ENCODE results near the gene TIGD4.

GRCh38 chr4:152735906-152736305 is 43.6 kb downstream of the TIGD4 start:
- TF ChIP-seq HNF1B (CRISPR knock-in tag; IDR thresholded peaks at IDR 0.05): no peak
- TF ChIP-seq SMAD3 (CRISPR knock-in tag; IDR thresholded peaks at IDR 0.05): no peak
- no peak for TF ChIP-seq ZNF143 (CRISPR knock-in tag; IDR thresholded peaks at IDR 0.05)
- TF ChIP-seq POLR2A (IDR thresholded peaks at IDR 0.05; ENCODE audit: insufficient read depth in 1 of 2, low read depth in 2 of 2, low read length in 2 of 2): no peak
- no peak for TF ChIP-seq ZBTB44 (CRISPR knock-in tag; IDR thresholded peaks at IDR 0.05)
- TF ChIP-seq JUN (CRISPR knock-in tag; IDR thresholded peaks at IDR 0.05): no peak
- no peak for TF ChIP-seq SIN3A (IDR thresholded peaks at IDR 0.05; ENCODE audit: borderline replicate concordance, low read depth, low read length)
- TF ChIP-seq ZNF446 (CRISPR knock-in tag; IDR thresholded peaks at IDR 0.05): no peak
- TF ChIP-seq MLLT10 (CRISPR knock-in tag; IDR thresholded peaks at IDR 0.05): no peak
- TF ChIP-seq ZNF597 (CRISPR knock-in tag; IDR thresholded peaks at IDR 0.05): no peak
- no peak for TF ChIP-seq POLR2AphosphoS5 (IDR thresholded peaks at IDR 0.05; ENCODE audit: low read depth, low read length)
- no peak for TF ChIP-seq KAT7 (CRISPR knock-in tag; IDR thresholded peaks at IDR 0.05; ENCODE audit: borderline replicate concordance)
- TF ChIP-seq ZKSCAN1 (IDR thresholded peaks at IDR 0.05; ENCODE audit: low read length): no peak
- TF ChIP-seq NR2C2 (CRISPR knock-in tag; IDR thresholded peaks at IDR 0.05; ENCODE audit: borderline replicate concordance): no peak
